Gastrocnemius medialis (tissue), 4 donors: ENCODE data around the gene ZBTB20. TPM values are rescaled to one million over a fixed set of nuclear protein-coding genes. Genes with fewer than 3 reads are reported as not detected.

Source experiments
- ATAC-seq, 2 donors: fragments of 150-250 bp; one replicate each; pipeline ENCODE4 v1.9.1; 2016
- DNase-seq, 2 donors: peaks; one replicate each; pipeline ENCODE4 v3.0.0-alpha.2; 2019
- H3K27ac ChIP-seq, 4 donors: fragments of 200-600 bp; sonication (generic); 1 replicate in 1 of 4; 2 replicates in 3 of 4; pipeline ENCODE4 v1.5.1; 2016 to 2018; ENCODE audit warnings: mild to moderate bottlenecking in 2 of 4, moderate library complexity in 1 of 4
- H3K27me3 ChIP-seq, 3 donors: fragments of 200-600 bp; sonication (generic) in 2 of 3; 1 replicate in 1 of 3; 2 replicates in 2 of 3; pipeline versions ENCODE4 v1.5.1 to v1.6.0; 2016 to 2019; ENCODE audit warnings: mild to moderate bottlenecking in 1 of 3, moderate library complexity in 1 of 3
- H3K36me3 ChIP-seq, 2 donors: fragments of 200-600 bp; sonication (generic) in 1 of 2; one replicate each; pipeline ENCODE4 v1.5.1; 2017 to 2018
- H3K4me1 ChIP-seq, 2 donors: fragments of 200-600 bp; sonication (generic) in 1 of 2; one replicate each; pipeline ENCODE4 v1.5.1; 2016 to 2017; ENCODE audit warnings: mild to moderate bottlenecking in 2 of 2
- H3K4me3 ChIP-seq, 4 donors: fragments of 200-600 bp; sonication (generic) in 3 of 4; 1 replicate in 1 of 4; 2 replicates in 3 of 4; pipeline ENCODE4 v1.5.1; 2016 to 2019; ENCODE audit warnings: mild to moderate bottlenecking in 2 of 4
- H3K9me3 ChIP-seq, 3 donors: fragments of 200-600 bp; sonication (generic) in 2 of 3; 1 replicate in 1 of 3; 2 replicates in 2 of 3; pipeline ENCODE4 v1.5.1; 2016 to 2019
- CTCF ChIP-seq, 5 experiments: fragments of 450-650 bp in 3 of 5; fragments of 200-600 bp in 2 of 5; sonication (generic) in 2 of 5; IDR thresholded peaks in 4 of 5; conservative IDR thresholded peaks in 1 of 5; 1 replicate in 4 of 5; 2 replicates in 1 of 5; pipeline ENCODE4 v1.5.1; 2016 to 2019; ENCODE audit warnings: antibody characterized with exemption in 5 of 5, mild to moderate bottlenecking in 3 of 5, moderate library complexity in 3 of 5
- POLR2A ChIP-seq, 2 donors: fragments of 450-650 bp; IDR thresholded peaks; one replicate each; pipeline ENCODE4 v1.6.1; 2017; ENCODE audit warnings: antibody characterized with exemption in 2 of 2, mild to moderate bottlenecking in 2 of 2, moderate library complexity in 2 of 2
- in situ Hi-C, 4 donors: fragments of 200-750 bp; cut with MboI; loops; one replicate each; pipeline versions ENCODE4 v1.15.0 to v1.8.0; 2017; ENCODE audit warnings: low sequenced_read_pairs in 4 of 4
- intact Hi-C: fragments of 100-400 bp; cut with DNase I; formaldehyde crosslinking; loops from one replicate; pipeline ENCODE4 v1.15.1; 2023; ENCODE audit warnings: low total_unique reads
- total RNA-seq, 4 donors: library from RNA; depleted of rRNA; stranded (reverse); fragments of >200 nt; gene quantifications; one replicate each; pipeline versions ENCODE4 v1.1.0 to v1.2.3, GENCODE V29; 2016

The ZBTB20 gene
- total RNA-seq, 4 donors from 2014 or later = 47.6 to 86.5 (median 69.0) TPM

- intact Hi-C loops (no loop called here), in situ Hi-C loops (no loop called here)
- no peaks in the 10 kb centered on the region for H3K36me3 ChIP-seq
- peak overlapping the region in 1 of 4 donors; percentile 33 for H3K4me3 ChIP-seq
- no peaks in the 10 kb centered on the region for H3K27me3 ChIP-seq
- peak overlapping the region; percentile 0 to 58 (median 28) for H3K27ac ChIP-seq
- H3K4me1 ChIP-seq = peaks cover 51 to 56% of the 10 kb centered on the region in 2 donors
- H3K9me3 ChIP-seq = no peaks in the 10 kb centered on the region
- no peak for DNase-seq
- ATAC-seq = peak; percentile 64 to 71
- no peak for TF ChIP-seq CTCF (IDR thresholded peaks at IDR 0.05 in 4 of 5, conservative IDR thresholded peaks at IDR 0.05 in 1 of 5)
- TF ChIP-seq POLR2A (IDR thresholded peaks at IDR 0.05) = no peak
Measured at GRCh38 chr3:114872050-114872449, 275.0 kb downstream of the ZBTB20 start.

- ATAC-seq (no peak), DNase-seq (no peak)
- no peak for TF ChIP-seq CTCF (IDR thresholded peaks at IDR 0.05 in 4 of 5, conservative IDR thresholded peaks at IDR 0.05 in 1 of 5)
- no peak for TF ChIP-seq POLR2A (IDR thresholded peaks at IDR 0.05)
- intact Hi-C loops = no loop called here
- peak overlapping the region in 3 of 4 donors; percentile 19 to 42 (median 23) for H3K27ac ChIP-seq
- in situ Hi-C loops = no loop called here
- no peaks in the 10 kb centered on the region for H3K27me3 ChIP-seq
- no peaks in the 10 kb centered on the region for H3K9me3 ChIP-seq
- H3K4me1 ChIP-seq = peaks cover 39 to 50% of the 10 kb centered on the region in 2 donors
- no peak overlapping the region for H3K4me3 ChIP-seq
- H3K36me3 ChIP-seq = no peaks in the 10 kb centered on the region
Measured at GRCh38 chr3:114867835-114868503, 279.1 kb downstream of the ZBTB20 start.

- in situ Hi-C loops = no loop called here
- Histone ChIP-seq H3K27me3 (no peaks in the 10 kb centered on the region), H3K4me3 (no peak overlapping the region), H3K4me1 (peaks cover 39 to 51% of the 10 kb centered on the region in 2 donors), H3K36me3 (no peaks in the 10 kb centered on the region), H3K9me3 (no peaks in the 10 kb centered on the region), H3K27ac (peak overlapping the region in 3 of 4 donors; percentile 19 to 42 (median 23))
- ATAC-seq (no peak), DNase-seq (no peak)
- TF ChIP-seq CTCF (IDR thresholded peaks at IDR 0.05 in 4 of 5, conservative IDR thresholded peaks at IDR 0.05 in 1 of 5) = no peak
- intact Hi-C loops = no loop called here
Measured at GRCh38 chr3:114867359-114867758, 279.7 kb downstream of the ZBTB20 start.

- in situ Hi-C loops = no loop called here
- H3K9me3 ChIP-seq = no peaks in the 10 kb centered on the region
- ATAC-seq (no peak), DNase-seq (no peak)
- no peaks in the 10 kb centered on the region for H3K36me3 ChIP-seq
- no peak overlapping the region for H3K27ac ChIP-seq
- H3K27me3 ChIP-seq = no peaks in the 10 kb centered on the region
- H3K4me1 ChIP-seq = peaks cover 39 to 52% of the 10 kb centered on the region in 2 donors
- TF ChIP-seq CTCF (IDR thresholded peaks at IDR 0.05 in 4 of 5, conservative IDR thresholded peaks at IDR 0.05 in 1 of 5) (no peak), POLR2A (IDR thresholded peaks at IDR 0.05) (no peak)
- intact Hi-C loops = no loop called here
- H3K4me3 ChIP-seq = no peak overlapping the region
Measured at GRCh38 chr3:114866430-114866829, 280.7 kb downstream of the ZBTB20 start.

GRCh38 chr3:114864970-114865369 is 282.1 kb downstream of the ZBTB20 start:
- no peak overlapping the region for H3K4me3 ChIP-seq
- in situ Hi-C loops = no loop called here

More at GRCh38 chr3:114864970-114865369, 282.1 kb downstream of the ZBTB20 start:
- intact Hi-C loops = no loop called here
- Histone ChIP-seq H3K4me1 (peaks cover 39 to 53% of the 10 kb centered on the region in 2 donors), H3K27ac (no peak overlapping the region), H3K27me3 (no peaks in the 10 kb centered on the region), H3K36me3 (no peaks in the 10 kb centered on the region), H3K9me3 (no peaks in the 10 kb centered on the region)
- TF ChIP-seq CTCF (IDR thresholded peaks at IDR 0.05 in 4 of 5, conservative IDR thresholded peaks at IDR 0.05 in 1 of 5) (no peak), POLR2A (IDR thresholded peaks at IDR 0.05) (no peak)
- ATAC-seq (no peak), DNase-seq (no peak)
